NT2/D1 (cell line): Measurements from ENCODE around the gene TMCC1.

Experiments
- DNase-seq: peaks from one replicate; pipeline ENCODE4 v3.0.0-alpha.2; 2011; ENCODE audit warnings: low read depth, low spot score
- H3K27me3 ChIP-seq: 2 replicates; pipeline ENCODE4 v1.6.0; 2011; ENCODE audit warnings: mild to moderate bottlenecking; ENCODE audit not compliant: insufficient read length, insufficient read depth
- H3K36me3 ChIP-seq: 2 replicates; pipeline ENCODE4 v1.6.1; 2011; ENCODE audit warnings: mild to moderate bottlenecking, low read length, mixed read lengths; ENCODE audit not compliant: insufficient read depth, insufficient read length
- H3K4me1 ChIP-seq: 2 replicates; pipeline ENCODE4 v1.5.1; 2011; ENCODE audit not compliant: insufficient read depth, insufficient read length
- H3K4me3 ChIP-seq: 2 replicates; pipeline ENCODE4 v1.5.1; 2011; ENCODE audit warnings: low read depth; ENCODE audit not compliant: insufficient read length
- H3K9ac ChIP-seq: 2 replicates; pipeline ENCODE4 v1.6.0; 2011; ENCODE audit warnings: low read depth; ENCODE audit not compliant: insufficient read length
- H3K9me3 ChIP-seq: 2 replicates; pipeline ENCODE4 v1.5.1; 2011; ENCODE audit warnings: mild to moderate bottlenecking, low read length; ENCODE audit not compliant: insufficient read depth
- SUZ12 ChIP-seq: IDR thresholded peaks from 2 replicates; pipeline ENCODE4 v1.6.1; 2011; ENCODE audit not compliant: insufficient read length, insufficient read depth; ENCODE audit errors: extremely low read depth
- YY1 ChIP-seq: IDR thresholded peaks from 2 replicates; pipeline ENCODE4 v1.6.1; 2011; ENCODE audit not compliant: insufficient read length, insufficient read depth
- ZNF274 ChIP-seq: IDR thresholded peaks from 2 replicates; pipeline ENCODE4 v1.6.1; 2011; ENCODE audit warnings: mild to moderate bottlenecking, low read depth, low read length

Gene TMCC1

DNA sequence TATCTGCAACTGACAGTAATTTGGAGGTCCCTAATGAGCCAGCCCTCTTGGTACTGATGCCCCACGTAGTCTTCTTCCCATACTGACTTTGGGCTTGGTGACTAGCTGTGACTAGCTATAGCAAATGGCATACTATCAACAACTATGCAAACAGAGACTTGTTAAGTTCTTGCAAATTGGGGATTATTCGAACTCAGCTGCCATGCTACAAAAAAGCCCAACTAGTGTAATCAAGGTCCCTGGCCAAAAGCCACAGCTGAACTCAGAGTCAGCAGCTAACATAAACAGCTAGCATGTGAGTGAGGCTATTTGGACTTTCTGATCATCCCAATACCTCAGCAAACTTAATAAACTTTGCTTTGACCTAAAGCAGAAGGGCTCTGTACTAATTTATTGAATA, 165.8 kb downstream of the TMCC1 start:
- no peak overlapping the region for H3K9ac ChIP-seq
- no peaks in the 10 kb centered on the region for H3K4me1 ChIP-seq
- no peak overlapping the region for H3K4me3 ChIP-seq
- H3K27me3 ChIP-seq: no peaks in the 10 kb centered on the region
- no peaks in the 10 kb centered on the region for H3K36me3 ChIP-seq
- no peaks in the 10 kb centered on the region for H3K9me3 ChIP-seq
- DNase-seq: no peak
- TF ChIP-seq SUZ12 (no peak), YY1 (no peak), ZNF274 (no peak)

DNA sequence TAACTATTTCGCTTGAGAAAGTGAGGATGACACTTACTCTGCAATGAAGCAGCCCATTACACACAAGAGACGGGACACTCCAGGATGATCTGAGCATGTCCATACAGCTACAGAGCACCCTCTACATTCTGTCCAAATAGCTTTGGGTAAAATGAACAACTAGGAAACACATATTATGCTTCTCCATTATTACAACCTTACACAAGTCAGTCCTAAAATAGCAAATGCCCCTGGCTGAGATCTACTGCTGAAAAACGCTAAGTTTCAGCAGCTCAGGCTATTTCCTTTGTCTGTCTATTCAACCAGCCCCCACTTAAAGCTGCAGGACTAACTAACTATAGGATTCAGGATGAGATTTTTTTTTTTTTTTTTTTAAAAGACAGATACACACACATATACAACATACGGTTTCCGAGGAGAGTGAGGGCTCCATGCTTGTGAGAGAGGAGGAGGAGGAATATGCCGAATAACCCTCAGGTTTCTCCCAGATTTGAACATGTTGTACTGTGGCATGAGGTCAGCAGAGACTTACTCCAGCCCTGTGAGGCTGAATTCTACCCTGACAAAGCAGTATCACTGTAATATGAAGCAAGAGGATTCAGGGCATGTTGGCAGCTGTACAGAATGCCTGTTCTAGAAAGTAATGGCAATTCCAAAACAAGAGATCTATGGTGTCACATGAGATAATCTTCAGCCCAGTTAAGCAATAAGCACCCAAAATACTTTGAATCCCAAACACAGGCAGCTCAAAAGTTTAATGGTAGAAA, 169.8 kb downstream of the TMCC1 start:
- Histone ChIP-seq H3K4me1 (peaks cover 4% of the 10 kb centered on the region), H3K9me3 (no peaks in the 10 kb centered on the region), H3K4me3 (no peak overlapping the region), H3K27me3 (no peaks in the 10 kb centered on the region), H3K9ac (no peak overlapping the region), H3K36me3 (no peaks in the 10 kb centered on the region)
- DNase-seq: no peak
- no peak for TF ChIP-seq YY1
- no peak for TF ChIP-seq SUZ12
- no peak for TF ChIP-seq ZNF274

DNA sequence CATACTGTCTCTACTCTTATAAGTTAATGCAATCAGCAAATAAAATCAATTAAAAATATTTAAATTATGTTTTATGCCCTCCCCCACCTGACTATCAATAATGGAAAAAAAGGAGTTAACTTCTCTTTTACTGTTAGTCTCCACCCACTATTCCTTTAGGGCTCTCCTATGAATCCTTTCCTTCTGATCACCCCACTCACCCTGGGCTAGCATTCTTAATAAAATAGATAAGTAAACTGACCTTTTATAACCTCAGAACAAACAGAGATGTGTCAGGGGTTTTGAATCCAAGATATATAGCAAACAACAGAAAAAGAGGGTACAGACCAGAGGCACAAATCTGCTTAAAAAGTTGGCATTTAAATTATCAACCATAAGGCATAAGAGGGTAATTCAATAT, 171.0 kb downstream of the TMCC1 start:
- Histone ChIP-seq H3K4me3 (no peak overlapping the region), H3K27me3 (no peaks in the 10 kb centered on the region), H3K9ac (no peak overlapping the region), H3K36me3 (no peaks in the 10 kb centered on the region), H3K4me1 (peaks cover 4% of the 10 kb centered on the region), H3K9me3 (no peaks in the 10 kb centered on the region)
- DNase-seq: no peak
- no peak for TF ChIP-seq SUZ12
- no peak for TF ChIP-seq ZNF274
- no peak for TF ChIP-seq YY1

GRCh38 chr3:129718201-129718600, 175.3 kb downstream of the TMCC1 start:
- Histone ChIP-seq H3K4me1 (peaks cover 7% of the 10 kb centered on the region), H3K9ac (no peak overlapping the region), H3K9me3 (no peaks in the 10 kb centered on the region), H3K36me3 (no peaks in the 10 kb centered on the region), H3K4me3 (no peak overlapping the region), H3K27me3 (no peaks in the 10 kb centered on the region)
- DNase-seq: no peak
- TF ChIP-seq ZNF274: no peak
- TF ChIP-seq SUZ12: no peak
- TF ChIP-seq YY1: no peak

- no peak overlapping the region for H3K9ac ChIP-seq
- no peaks in the 10 kb centered on the region for H3K36me3 ChIP-seq
- no peak for TF ChIP-seq YY1
- no peak for TF ChIP-seq SUZ12
- no peak for TF ChIP-seq ZNF274
- DNase-seq: peak; percentile 30
- no peaks in the 10 kb centered on the region for H3K27me3 ChIP-seq
- H3K4me1 ChIP-seq: peaks cover 7% of the 10 kb centered on the region
- no peaks in the 10 kb centered on the region for H3K9me3 ChIP-seq
- H3K4me3 ChIP-seq: no peak overlapping the region
These were observed 177.7 kb downstream of the TMCC1 start for GRCh38 chr3:129715854-129716253.

GRCh38 chr3:129708328-129708861, 185.1 kb downstream of the TMCC1 start:
- H3K36me3 ChIP-seq: no peaks in the 10 kb centered on the region
- no peak for DNase-seq
- no peak for TF ChIP-seq YY1
- no peak for TF ChIP-seq SUZ12
- TF ChIP-seq ZNF274: no peak
- no peaks in the 10 kb centered on the region for H3K4me1 ChIP-seq
- H3K4me3 ChIP-seq: no peak overlapping the region
- H3K9me3 ChIP-seq: no peaks in the 10 kb centered on the region
- no peak overlapping the region for H3K9ac ChIP-seq
- no peaks in the 10 kb centered on the region for H3K27me3 ChIP-seq

DNA sequence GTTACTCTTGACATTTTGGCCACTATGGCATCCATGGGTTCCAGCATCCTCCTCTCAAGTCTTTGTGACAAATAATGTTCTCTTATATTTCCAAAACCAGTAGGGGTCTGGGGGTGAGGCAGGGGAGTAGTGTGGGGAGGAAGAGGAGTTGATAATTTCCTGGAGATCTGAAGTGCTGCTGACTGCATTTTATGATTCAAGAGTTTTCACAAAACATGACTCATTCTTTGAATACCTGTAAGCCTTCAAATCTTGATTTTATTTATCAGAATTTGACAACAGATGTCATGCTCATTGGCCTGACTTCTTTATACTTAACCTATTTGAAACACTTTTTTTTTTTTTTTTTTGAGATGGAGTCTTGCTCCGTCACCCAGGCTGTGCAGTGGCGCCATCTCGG, 188.2 kb downstream of the TMCC1 start:
- H3K27me3 ChIP-seq: no peaks in the 10 kb centered on the region
- H3K9me3 ChIP-seq: no peaks in the 10 kb centered on the region
- no peak overlapping the region for H3K4me3 ChIP-seq
- no peaks in the 10 kb centered on the region for H3K4me1 ChIP-seq
- no peak overlapping the region for H3K9ac ChIP-seq
- H3K36me3 ChIP-seq: no peaks in the 10 kb centered on the region
- no peak for TF ChIP-seq ZNF274
- no peak for TF ChIP-seq SUZ12
- TF ChIP-seq YY1: no peak
- no peak for DNase-seq

- H3K36me3 ChIP-seq: no peaks in the 10 kb centered on the region
- no peaks in the 10 kb centered on the region for H3K4me1 ChIP-seq
- H3K27me3 ChIP-seq: no peaks in the 10 kb centered on the region
- DNase-seq: no peak
- TF ChIP-seq YY1 (no peak), SUZ12 (no peak), ZNF274 (no peak)
- no peak overlapping the region for H3K9ac ChIP-seq
- 0 out of 2 replicates have a peak, but pooled peaks cover 2% of the 10 kb centered on the region for H3K9me3 ChIP-seq
- no peak overlapping the region for H3K4me3 ChIP-seq
These were observed 189.6 kb downstream of the TMCC1 start for GRCh38 chr3:129703913-129704312.
